ENCODE results near the gene NAA10.

NAA10 gene

GRCh38 chrX:153947009-153947769 is 12.4 kb upstream of the NAA10 start:
- peak; percentile 91 for DNase-seq

GRCh38 chrX:153945956-153946943 is 11.4 kb upstream of the NAA10 start:
- no peak for DNase-seq

DNA sequence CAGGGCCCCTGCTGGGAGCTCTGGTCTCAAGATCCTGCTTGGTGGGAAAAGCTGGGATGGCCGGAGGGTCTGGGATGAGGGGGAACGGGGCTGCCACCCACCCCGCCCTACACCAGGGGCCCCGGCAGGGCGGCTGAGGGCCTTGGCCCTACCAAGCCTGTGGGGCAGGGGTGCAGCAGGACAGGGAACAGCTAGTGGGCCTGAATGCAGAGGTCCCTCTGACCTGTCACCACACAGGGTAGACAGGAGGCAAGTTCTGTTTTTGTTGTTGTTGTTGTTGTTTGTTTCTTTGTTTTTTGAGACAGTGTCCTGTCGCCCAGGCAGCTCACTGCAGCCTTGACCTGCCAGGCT is 9.9 kb upstream of the NAA10 start:
- peak; percentile 26 for DNase-seq

DNA sequence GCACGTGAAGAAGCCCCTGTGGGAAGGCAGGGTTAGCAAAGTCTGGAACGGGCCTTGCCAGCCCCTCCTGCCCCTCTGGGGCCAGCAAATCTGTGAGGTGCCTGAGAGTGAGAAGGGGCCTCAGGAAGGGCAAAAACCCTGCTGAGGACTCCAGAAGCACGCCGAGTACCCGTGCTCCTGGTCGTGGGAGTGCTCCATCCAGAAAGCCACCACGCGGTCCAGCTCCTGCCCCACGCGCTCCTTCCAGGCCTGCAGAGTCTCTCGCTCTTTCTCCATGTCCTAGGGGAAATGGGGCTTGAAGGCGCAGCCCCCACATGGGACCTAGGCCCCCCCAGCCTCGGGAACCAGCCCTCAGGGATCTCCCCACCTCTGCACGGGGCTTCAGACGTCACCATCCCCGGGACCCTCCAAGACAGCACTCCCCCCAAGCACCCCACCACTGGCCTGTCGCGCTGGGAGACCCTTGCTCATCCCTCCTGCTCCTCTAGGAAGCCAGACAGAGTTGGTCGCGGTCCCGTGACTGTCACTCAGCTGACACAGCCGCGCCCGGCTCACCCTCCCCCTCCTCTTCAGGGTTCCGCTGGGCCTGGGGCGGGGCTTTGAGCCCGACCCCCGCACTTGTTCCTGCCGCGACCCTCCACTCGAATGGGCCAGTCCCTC is 9.4 kb upstream of the NAA10 start, which contains the start of gene RENBP:
TSS of gene RENBP (minus strand) at position 504 of the 660 bp plus-strand sequence. CDS start at position 471, 33 bp downstream.
- DNase-seq = peak; percentile 78

- DNase-seq = peak; percentile 75
Observed at GRCh38 chrX:153941336-153942252, 6.8 kb upstream of the NAA10 start.

GRCh38 chrX:153939573-153939972 is 4.7 kb upstream of the NAA10 start:
- no peak for DNase-seq

DNA sequence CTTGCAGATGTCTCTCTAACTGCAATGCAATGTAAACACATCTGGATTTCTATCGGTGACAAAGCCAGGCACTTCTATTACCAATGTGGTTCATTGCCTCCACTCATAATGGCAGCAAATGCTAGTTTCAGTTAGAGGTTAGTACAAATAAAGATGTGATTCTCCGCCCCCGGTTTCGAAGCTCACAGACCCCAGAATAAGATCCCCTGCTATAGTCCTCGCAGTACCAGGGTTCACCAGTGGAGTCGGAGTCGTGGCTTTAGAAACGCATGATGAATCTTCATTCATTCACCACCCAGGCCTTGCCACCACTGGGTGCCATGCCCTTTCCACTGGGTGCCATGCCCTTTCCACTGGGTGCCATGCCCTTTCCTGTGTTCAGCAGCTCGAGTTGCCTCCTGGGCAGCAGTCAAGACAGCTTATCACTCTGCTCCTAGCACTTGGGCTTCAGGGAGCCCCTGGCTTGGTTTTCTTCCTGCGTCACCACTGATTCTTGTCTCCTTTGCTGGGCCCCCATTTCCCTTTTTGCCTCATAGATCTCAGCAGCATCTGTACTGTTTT is 3.5 kb upstream of the NAA10 start:
- DNase-seq = peak; percentile 47

- no peak for DNase-seq
Observed at GRCh38 chrX:153937056-153937455, 2.2 kb upstream of the NAA10 start.

- no peak for DNase-seq
Observed at GRCh38 chrX:153935326-153935851, 552 bp upstream of the NAA10 start.

- no peak for DNase-seq
Observed at GRCh38 chrX:153934148-153934761, 582 bp downstream of the NAA10 start.

DNA sequence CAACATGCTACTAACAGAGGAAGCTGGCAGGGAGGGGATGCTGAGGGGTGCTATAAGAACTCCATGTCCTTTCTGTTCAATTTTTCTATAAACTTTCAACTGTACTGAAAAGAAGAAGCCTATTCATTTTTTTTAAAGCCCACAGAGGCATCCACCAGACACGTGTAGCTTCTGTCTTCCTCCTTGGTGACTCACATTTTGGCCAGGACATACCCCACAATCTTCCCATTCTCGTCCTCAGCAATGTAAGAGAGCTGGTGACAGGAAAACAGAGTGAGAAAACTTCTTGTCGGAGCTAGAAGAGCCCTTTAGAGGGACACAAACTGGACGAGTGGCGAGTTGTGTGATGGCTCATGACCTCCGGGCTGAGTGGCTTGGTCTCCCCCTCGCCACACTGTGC is 1.1 kb downstream of the NAA10 start:
- DNase-seq = no peak

GRCh38 chrX:153932220-153932915 is 2.5 kb downstream of the NAA10 start:
- no peak for DNase-seq

DNA sequence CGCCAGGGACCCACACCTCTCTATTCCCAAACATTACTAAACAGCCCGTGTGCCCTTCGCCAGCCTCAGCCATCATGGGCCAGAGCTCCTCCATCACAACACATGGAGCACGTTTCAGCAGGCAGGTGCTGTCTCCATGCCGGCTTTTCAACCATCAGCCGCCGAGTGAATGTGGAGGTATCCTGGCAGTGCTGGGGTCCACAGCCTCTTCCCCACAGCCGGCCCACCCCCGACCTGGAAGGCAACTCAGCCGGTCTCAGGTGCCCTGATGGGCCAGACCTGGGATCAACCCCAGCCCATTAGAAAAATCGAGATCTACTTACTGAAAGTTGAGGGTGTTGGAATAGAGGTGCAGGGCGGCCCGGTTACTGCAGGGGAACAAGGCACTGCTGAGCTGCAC is 3.1 kb downstream of the NAA10 start:
- DNase-seq = no peak

DNA sequence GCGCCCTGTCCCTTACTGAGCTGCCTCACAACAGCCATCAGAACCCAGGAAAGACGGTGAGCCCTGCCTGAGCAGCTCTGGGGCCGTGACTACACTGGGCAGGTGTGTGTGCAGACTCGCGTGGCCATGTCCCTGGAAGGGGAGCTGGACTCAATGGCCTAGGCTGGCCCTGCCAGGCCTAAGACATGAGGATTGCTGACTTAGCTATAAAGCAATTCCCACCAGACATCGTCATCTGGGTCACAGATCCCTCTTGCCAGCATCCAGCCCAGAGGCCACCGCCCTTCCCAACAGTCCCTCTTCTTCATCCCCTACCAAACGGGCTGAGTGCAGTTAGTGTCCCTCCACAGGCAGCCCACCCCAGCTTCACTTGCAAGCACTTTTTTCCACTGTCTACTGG is 3.7 kb downstream of the NAA10 start:
- no peak for DNase-seq

- no peak for DNase-seq
Observed at GRCh38 chrX:153930011-153930910, 4.6 kb downstream of the NAA10 start.

DNA sequence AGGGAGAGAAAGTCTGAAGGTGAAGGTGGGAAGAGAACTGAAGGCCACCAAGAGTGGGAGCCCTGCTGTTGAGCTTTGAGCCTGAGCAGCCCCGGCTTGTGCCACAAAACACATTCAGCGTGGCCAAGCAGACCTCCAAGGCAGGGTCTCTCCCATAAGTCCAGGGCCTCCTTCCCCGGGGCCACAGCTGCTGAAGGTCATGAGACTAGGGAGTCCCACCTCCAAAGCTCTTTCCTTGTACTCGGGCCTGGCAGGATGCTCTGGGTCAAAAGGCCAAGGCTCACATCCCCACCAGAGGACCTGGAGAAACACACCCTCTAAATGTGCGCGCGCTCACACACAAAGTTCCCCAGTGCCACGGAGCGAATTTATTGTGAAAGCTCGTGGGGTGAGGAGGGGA is 5.3 kb downstream of the NAA10 start:
- DNase-seq = no peak

GRCh38 chrX:153928846-153929245 is 6.0 kb downstream of the NAA10 start:
- no peak for DNase-seq

DNA sequence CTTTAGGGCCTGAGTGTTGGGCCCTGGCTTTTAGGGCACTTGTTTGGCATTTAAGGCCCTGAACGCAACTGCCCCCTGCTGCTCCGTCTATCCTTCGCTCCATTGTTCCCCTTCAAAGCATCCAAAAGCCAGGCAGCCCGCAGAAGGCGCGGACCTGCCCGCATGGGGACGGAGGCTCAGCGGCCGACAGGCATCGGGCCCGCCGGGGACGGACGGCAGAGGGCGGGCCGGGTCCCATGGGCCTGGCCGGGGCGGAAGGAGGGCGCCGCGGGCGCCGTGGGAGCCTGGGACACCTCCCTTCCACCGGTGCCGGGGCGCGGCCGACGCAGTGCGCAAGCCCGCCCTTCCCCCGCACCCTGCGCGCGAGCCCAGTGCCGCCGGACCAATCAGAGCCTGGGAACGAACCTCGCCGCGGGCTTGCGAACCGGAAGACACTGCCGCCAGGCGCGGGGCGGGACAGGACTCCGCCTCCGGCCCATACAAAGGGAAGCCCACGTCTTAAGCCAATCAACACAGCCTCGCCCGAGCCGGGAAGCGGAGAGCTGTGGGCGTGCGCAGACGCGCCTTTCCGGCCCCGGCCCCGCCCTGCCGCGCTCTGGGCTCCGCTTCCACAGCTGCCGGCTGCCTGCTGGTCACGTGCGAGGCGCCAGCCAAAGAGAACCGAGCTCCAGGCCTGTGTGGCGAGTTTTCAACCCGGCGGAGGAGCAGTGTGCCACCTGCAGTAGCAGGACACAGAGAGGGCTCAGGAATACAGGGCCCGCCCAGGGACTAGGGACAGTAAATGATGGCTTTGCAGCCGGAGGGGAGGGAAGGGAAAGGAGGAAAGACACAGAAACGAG is 6.7 kb downstream of the NAA10 start:
- peak; percentile 95 for DNase-seq

- DNase-seq = no peak
Observed at GRCh38 chrX:153927672-153927921, 7.2 kb downstream of the NAA10 start.
